ENCODE results near the gene NGDN. TPM values are rescaled to one million over a fixed set of nuclear protein-coding genes. Genes with fewer than 3 reads are reported as not detected.
A peak's percentile ranks its signal among the peaks of the same experiment; 100 is the strongest.

The NGDN gene
- total and polyA plus RNA-seq, 2 of the 8 experiments (the other 6 are each of a cell fraction or from before 2014, with no cell fraction given), result 39.8 to 48.8 TPM

- TF ChIP-seq CHD7 (IDR thresholded peaks at IDR 0.05; ENCODE audit: insufficient replicate concordance, low read length), result no peak
- TF ChIP-seq BRCA1 (IDR thresholded peaks at IDR 0.05; ENCODE audit: low read depth, low read length), result no peak
- no peak for TF ChIP-seq CBX8 (IDR thresholded peaks at IDR 0.05; ENCODE audit: borderline replicate concordance, low read depth, low read length)
- TF ChIP-seq EGR1 (IDR thresholded peaks at IDR 0.05; ENCODE audit: borderline replicate concordance, low read depth, low read length), result no peak
- TF ChIP-seq ZNF274 (IDR thresholded peaks at IDR 0.05; ENCODE audit: borderline replicate concordance, extremely low read depth, low read length), result no peak
- TF ChIP-seq POLR2AphosphoS5 (IDR thresholded peaks at IDR 0.05; ENCODE audit: low read depth, low read length), result no peak
- TF ChIP-seq TAF1 (IDR thresholded peaks at IDR 0.05; ENCODE audit: low read depth, low read length), result peak; percentile 29; the same call in 1 of the 2 replicates
- TF ChIP-seq POLR2A (IDR thresholded peaks at IDR 0.05; ENCODE audit: control extremely low read depth in 1 of 2, low read depth in 2 of 2, low read length in 2 of 2), result 0 out of 3 replicates have a peak, but pooled peaks of 1 of the 2 experiments have one; percentile 5
- TF ChIP-seq TEAD4 (IDR thresholded peaks at IDR 0.05; ENCODE audit: low read depth, low read length), result 0 out of 2 replicates have a peak, but pooled peaks have one; percentile 12
- TF ChIP-seq TCF12 (IDR thresholded peaks at IDR 0.05; ENCODE audit: low read depth, low read length), result no peak
- no peak for TF ChIP-seq HDAC2 (IDR thresholded peaks at IDR 0.05; ENCODE audit: borderline replicate concordance in 1 of 2, low read depth in 2 of 2, low read length in 2 of 2)
Observed at GRCh38 chr14:23483236-23483854, 13.8 kb downstream of the NGDN start (continued).
